Fibroblast of villous mesenchyme (primary cell): Measurements from ENCODE around the gene COA6. TPM values are rescaled to one million over a fixed set of nuclear protein-coding genes. Genes with fewer than 3 reads are reported as not detected.
A peak's percentile ranks its signal among the peaks of the same experiment; 100 is the strongest.
"Not testable (repeated sequence)": the region's sequence is repeated elsewhere in the genome, so short reads cannot be mapped to it uniquely, and the experiment has no call there.

Source experiments
- DNase-seq: peaks from one replicate; pipeline ENCODE4 v3.0.0-alpha.2; 2010; ENCODE audit warnings: low read depth
- H3K4me3 ChIP-seq: 2 replicates; pipeline ENCODE4 v1.5.1; 2011; ENCODE audit warnings: low read depth, mild to moderate bottlenecking, low read length
- total RNA-seq: library from RNA; depleted of rRNA; stranded (reverse); fragments of >200 nt; gene quantifications from 2 replicates; pipeline ENCODE4 v1.2.3, GENCODE V29; 2012
- TF ChIP-seq, protein P1 (sequence below): IDR thresholded peaks from 2 replicates; pipeline ENCODE4 v1.5.1; 2012; ENCODE audit warnings: low read depth, mild to moderate bottlenecking, low read length; ENCODE audit not compliant: insufficient read depth

COA6 gene
- total RNA-seq, 1 donor, result 22.0 TPM

DNA sequence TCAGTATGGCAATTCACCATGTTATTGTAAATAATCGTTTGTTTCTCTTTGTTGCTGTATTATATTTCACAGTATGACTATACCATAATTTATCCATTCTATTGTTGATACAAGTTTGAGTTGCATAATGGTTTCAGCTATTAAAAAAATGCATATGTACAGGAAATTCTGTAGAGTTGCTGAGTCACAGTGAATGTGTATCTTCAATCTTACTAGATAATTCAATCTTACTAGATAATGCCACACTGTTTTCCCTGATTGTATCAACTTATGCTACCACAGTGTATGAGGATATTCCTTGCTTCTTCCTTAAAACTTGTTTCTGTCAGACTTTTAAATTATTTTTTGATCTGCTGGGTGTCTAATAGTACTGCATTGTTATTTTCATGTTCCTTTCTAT is 3.5 kb upstream of the COA6 start:
- no peak overlapping the region for H3K4me3 ChIP-seq
- TF ChIP-seq, protein P1, sequence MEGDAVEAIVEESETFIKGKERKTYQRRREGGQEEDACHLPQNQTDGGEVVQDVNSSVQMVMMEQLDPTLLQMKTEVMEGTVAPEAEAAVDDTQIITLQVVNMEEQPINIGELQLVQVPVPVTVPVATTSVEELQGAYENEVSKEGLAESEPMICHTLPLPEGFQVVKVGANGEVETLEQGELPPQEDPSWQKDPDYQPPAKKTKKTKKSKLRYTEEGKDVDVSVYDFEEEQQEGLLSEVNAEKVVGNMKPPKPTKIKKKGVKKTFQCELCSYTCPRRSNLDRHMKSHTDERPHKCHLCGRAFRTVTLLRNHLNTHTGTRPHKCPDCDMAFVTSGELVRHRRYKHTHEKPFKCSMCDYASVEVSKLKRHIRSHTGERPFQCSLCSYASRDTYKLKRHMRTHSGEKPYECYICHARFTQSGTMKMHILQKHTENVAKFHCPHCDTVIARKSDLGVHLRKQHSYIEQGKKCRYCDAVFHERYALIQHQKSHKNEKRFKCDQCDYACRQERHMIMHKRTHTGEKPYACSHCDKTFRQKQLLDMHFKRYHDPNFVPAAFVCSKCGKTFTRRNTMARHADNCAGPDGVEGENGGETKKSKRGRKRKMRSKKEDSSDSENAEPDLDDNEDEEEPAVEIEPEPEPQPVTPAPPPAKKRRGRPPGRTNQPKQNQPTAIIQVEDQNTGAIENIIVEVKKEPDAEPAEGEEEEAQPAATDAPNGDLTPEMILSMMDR, result no peak
- DNase-seq, result peak; percentile 34

DNA sequence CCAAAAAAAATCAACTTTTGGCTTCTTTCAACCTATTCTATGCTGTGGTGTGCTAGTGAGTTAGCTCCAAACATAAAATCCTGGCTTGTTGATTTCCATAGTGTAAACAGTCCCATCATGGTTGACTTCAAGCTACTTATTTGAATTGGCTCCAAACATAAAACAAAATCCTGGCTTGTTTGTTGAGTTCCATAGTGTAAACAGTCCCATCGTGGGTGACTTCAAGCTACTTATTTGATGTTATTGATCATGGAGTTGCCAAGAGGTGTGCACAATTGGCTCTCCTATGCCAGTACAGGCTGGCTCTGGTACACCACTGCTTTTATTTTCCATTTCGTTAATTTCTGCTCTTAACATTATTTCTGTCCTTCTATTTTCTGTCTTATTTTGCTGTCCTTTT is 1.8 kb upstream of the COA6 start:
- TF ChIP-seq, protein P1, result no peak
- H3K4me3 ChIP-seq, result no peak overlapping the region
- DNase-seq, result no peak

DNA sequence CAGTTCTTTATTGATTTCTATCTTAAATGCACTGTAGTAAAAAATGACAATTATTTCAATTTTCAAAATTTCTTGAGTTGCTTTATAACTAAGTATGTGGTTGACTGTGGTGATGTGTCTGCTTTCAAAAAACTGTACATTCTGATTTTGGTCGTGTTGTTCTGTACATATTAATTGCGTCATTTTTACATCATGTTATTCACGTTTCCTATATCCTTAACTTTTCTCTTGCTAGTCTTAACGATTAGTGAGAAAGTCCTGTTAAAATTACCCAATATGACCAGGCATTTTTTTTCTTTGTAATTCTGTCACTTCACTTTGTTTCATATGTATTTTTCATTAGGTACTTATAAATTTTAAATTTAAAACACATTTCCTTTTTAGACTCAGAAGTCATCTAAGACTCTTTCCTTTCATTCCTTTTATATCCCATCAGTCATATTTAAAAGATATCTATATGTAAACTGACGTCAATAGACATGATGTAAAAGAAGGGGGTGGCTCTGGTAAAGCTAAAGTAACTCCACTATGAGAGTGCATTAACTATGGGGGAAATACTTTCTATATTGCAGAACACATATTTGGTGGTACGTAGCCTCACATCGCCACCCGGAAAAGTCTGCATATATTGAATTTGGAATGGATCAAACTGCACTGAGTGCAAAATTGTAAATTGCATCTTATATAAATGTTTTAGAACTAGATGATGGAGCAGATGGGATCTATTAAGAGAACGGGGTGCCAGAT is 1.1 kb upstream of the COA6 start:
- peak; percentile 6 for DNase-seq
- peak overlapping the region; percentile 95 for H3K4me3 ChIP-seq
- TF ChIP-seq, protein P1, result no peak

DNA sequence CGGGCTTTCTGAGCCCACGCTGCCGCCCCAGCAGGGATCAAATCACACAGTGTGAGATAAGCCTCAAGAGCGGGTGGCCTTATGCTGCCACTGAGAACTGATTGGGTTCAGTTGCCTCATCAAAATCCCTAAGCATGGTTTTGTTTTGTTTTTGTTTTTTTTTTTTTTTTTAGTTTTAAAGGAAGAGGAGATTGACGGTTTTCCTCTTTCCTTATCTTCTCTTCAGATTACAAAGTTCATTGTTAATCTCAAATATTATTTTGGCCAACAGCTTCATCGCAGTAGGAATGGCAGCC is 651 bp downstream of the COA6 start:
- H3K4me3 ChIP-seq, result peak overlapping the region; percentile 95
- no peak for DNase-seq
- TF ChIP-seq, protein P1, result no peak

DNA sequence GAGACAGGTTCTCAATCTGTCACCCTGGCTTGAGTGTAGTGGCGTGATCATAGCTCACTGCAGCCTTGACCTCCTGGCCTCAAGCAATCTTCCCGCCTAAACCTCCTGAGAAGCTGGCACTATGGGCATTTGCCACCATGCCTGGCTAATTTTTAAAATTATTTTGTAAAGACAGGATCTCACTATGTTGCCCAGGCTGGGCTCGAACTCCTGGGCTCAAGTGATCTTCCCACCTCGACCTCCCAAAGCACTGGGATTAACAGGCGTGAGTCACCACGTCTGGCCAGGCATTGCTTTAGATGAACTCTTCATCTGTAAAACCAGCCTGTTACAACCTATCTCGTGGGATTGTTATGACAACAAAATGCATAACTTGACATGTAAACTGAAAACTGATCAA is 2.4 kb downstream of the COA6 start:
- DNase-seq, result no peak
- no peak overlapping the region for H3K4me3 ChIP-seq
- TF ChIP-seq, protein P1, result no peak

DNA sequence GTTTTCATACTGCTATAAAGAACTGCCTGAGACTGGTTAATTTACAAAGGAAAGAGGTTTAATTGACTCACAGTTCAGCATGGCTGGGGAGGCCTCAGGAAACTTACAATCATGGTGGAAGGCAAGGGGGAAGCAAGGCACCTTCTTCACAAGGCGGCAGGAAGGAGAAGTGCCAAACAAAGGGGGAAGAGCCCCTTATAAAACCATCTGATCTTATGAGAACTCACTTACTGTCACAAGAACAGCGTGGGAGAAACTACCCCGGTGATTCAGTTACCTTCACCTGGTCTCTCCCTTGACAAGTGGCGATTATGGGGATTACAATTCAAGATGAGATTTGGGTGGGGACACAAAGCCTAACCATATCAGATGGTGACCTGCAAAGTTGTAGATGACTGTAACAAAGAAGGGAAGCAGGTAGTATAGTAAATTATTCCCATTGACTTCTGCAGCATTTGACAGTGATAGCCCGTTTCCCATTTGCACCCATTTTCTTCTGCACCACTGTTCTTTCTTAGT is 6.4 kb downstream of the COA6 start:
- DNase-seq, H3K4me3 ChIP-seq: not testable (repeated sequence)

DNA sequence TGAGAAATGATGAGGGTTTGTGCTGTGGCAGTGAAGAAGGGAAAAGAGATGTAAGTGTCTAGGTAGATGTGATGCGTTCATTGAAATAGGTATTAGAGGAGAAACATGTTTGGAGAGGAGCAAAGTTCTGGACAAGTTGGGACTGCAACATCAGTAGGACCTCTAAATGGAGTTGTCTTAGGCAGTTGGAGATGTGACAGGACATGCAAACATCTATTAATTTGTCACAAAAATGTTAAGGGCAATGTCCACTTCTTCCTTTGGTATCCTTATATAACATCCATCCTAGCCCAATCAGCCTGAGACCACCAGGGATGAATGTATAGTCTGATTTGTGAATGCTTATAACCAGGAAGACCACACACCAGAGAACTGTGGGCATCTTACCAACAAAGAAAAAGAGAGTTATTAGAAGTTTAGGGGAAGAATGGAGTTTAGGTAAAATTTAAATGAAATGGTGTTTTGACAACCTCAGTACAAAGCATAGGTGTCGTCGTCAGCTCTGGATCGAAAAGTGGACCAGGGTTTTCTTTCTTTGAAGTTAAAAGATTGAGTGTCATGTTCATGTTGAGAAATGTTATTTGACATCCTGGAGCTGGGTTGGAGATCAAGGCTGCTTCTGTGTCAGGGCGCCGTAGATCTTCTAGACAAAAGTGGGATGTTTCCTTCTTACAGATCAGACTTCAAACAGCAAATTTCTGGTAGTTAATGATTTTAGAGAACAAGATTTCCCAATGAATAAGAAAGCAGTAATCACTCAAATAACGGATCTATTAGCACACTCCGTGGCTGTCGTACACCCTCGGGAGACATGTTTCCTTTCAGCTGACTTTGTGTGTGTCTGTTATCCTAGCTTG is 8.7 kb downstream of the COA6 start:
- TF ChIP-seq, protein P1, result no peak
- DNase-seq, result no peak
- no peak overlapping the region for H3K4me3 ChIP-seq
